ENCODE results near the gene HES4. TPM values are rescaled to one million over a fixed set of nuclear protein-coding genes. Genes with fewer than 3 reads are reported as not detected.

Gene HES4
- total and polyA plus RNA-seq, 2 of the 13 experiments (the other 11 are each of a cell fraction or from before 2014, with no cell fraction given), result 8.8 to 10.6 TPM

GRCh38 chr1:1048765-1049164 is 48.9 kb upstream of the HES4 start (continued):
- TF ChIP-seq GATA4 (IDR thresholded peaks at IDR 0.05; ENCODE audit: borderline replicate concordance, low read depth) (no peak), ATF2 (CRISPR knock-in tag; IDR thresholded peaks at IDR 0.05) (no peak), SYNCRIP (IDR thresholded peaks at IDR 0.05; ENCODE audit: insufficient read depth, low read depth, low read length) (no peak)

DNA sequence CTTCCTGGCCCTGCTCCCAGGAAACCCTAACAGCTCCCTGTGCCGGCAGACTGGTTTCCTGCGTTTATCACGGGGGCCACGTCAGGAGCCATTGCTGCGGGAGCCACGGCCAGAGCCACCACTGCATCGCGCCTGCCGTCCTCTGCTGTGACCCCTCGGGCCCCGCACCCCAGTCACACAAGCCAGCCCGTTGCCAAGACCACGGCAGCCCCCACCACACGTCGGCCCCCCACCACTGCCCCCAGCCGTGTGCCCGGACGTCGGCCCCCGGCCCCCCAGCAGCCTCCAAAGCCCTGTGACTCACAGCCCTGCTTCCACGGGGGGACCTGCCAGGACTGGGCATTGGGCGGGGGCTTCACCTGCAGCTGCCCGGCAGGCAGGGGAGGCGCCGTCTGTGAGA is 48.1 kb upstream of the HES4 start:
- in situ Hi-C loops (cut with HindIII; ENCODE audit: extremely low pct_ligation_motif_present, low pct_unique_long_range_greater_than_20kb), result no loop called here
- TF ChIP-seq, protein P1, sequence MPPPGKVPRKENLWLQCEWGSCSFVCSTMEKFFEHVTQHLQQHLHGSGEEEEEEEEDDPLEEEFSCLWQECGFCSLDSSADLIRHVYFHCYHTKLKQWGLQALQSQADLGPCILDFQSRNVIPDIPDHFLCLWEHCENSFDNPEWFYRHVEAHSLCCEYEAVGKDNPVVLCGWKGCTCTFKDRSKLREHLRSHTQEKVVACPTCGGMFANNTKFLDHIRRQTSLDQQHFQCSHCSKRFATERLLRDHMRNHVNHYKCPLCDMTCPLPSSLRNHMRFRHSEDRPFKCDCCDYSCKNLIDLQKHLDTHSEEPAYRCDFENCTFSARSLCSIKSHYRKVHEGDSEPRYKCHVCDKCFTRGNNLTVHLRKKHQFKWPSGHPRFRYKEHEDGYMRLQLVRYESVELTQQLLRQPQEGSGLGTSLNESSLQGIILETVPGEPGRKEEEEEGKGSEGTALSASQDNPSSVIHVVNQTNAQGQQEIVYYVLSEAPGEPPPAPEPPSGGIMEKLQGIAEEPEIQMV (CRISPR knock-in tag; IDR thresholded peaks at IDR 0.05; ENCODE audit: low read depth), result no peak
- TF ChIP-seq ZNF781 (CRISPR knock-in tag; IDR thresholded peaks at IDR 0.05; ENCODE audit: borderline replicate concordance, not compliant biosample characterization) (no peak), ZBTB7B (CRISPR knock-in tag; IDR thresholded peaks at IDR 0.05) (no peak), PRPF4 (IDR thresholded peaks at IDR 0.05; ENCODE audit: low read depth, low read length, poor library complexity, severe bottlenecking) (no peak), MXD4 (CRISPR knock-in tag; IDR thresholded peaks at IDR 0.05) (no peak), JUNB (CRISPR knock-in tag; IDR thresholded peaks at IDR 0.05; ENCODE audit: borderline replicate concordance) (no peak), ZNF530 (CRISPR knock-in tag; IDR thresholded peaks at IDR 0.05; ENCODE audit: low read depth) (no peak), PLRG1 (conservative IDR thresholded peaks at IDR 0.05) (no peak), TCF7 (IDR thresholded peaks at IDR 0.05; ENCODE audit: low read depth) (no peak)
- TF ChIP-seq, protein P2, sequence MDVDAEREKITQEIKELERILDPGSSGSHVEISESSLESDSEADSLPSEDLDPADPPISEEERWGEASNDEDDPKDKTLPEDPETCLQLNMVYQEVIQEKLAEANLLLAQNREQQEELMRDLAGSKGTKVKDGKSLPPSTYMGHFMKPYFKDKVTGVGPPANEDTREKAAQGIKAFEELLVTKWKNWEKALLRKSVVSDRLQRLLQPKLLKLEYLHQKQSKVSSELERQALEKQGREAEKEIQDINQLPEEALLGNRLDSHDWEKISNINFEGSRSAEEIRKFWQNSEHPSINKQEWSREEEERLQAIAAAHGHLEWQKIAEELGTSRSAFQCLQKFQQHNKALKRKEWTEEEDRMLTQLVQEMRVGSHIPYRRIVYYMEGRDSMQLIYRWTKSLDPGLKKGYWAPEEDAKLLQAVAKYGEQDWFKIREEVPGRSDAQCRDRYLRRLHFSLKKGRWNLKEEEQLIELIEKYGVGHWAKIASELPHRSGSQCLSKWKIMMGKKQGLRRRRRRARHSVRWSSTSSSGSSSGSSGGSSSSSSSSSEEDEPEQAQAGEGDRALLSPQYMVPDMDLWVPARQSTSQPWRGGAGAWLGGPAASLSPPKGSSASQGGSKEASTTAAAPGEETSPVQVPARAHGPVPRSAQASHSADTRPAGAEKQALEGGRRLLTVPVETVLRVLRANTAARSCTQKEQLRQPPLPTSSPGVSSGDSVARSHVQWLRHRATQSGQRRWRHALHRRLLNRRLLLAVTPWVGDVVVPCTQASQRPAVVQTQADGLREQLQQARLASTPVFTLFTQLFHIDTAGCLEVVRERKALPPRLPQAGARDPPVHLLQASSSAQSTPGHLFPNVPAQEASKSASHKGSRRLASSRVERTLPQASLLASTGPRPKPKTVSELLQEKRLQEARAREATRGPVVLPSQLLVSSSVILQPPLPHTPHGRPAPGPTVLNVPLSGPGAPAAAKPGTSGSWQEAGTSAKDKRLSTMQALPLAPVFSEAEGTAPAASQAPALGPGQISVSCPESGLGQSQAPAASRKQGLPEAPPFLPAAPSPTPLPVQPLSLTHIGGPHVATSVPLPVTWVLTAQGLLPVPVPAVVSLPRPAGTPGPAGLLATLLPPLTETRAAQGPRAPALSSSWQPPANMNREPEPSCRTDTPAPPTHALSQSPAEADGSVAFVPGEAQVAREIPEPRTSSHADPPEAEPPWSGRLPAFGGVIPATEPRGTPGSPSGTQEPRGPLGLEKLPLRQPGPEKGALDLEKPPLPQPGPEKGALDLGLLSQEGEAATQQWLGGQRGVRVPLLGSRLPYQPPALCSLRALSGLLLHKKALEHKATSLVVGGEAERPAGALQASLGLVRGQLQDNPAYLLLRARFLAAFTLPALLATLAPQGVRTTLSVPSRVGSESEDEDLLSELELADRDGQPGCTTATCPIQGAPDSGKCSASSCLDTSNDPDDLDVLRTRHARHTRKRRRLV (CRISPR knock-in tag; IDR thresholded peaks at IDR 0.05), result no peak
- no peak for ATAC-seq
- FAIRE-seq, result no peak
- no peak overlapping the region for H3K27ac ChIP-seq (ENCODE audit: extremely low read length, insufficient read depth, low read length)
- no peak overlapping the region for H3K4me2 ChIP-seq (ENCODE audit: low read depth, low read length)
- H2AFZ ChIP-seq (ENCODE audit: low read length), result no peak overlapping the region
- no peaks in the 10 kb centered on the region for H3K79me2 ChIP-seq (ENCODE audit: insufficient read depth, low read length)
- no TSS peak for BruUV-seq (replicated peaks)
- no peaks in the 10 kb centered on the region for H4K20me1 ChIP-seq (ENCODE audit: insufficient read depth, low read length)
- H3K9me3 ChIP-seq (ENCODE audit: low read length), result no peaks in the 10 kb centered on the region
- H3K9ac ChIP-seq (ENCODE audit: insufficient read depth, low read depth, low read length), result no peak overlapping the region
- intact Hi-C loops (cut with micrococcal nuclease; ENCODE audit: unreplicated experiment), result no loop called here
- peaks cover 53 to 68% of the 10 kb centered on the region in 2 experiments; a peak in 4 of 5 replicates for H3K36me3 ChIP-seq (replicated peaks in 1 of 2; ENCODE audit: control insufficient read depth in 1 of 2, insufficient read depth in 2 of 2, low read length in 2 of 2)
- no peaks in the 10 kb centered on the region for H3K27me3 ChIP-seq (ENCODE audit: control insufficient read depth in 1 of 2, insufficient read depth in 2 of 2, low read length in 2 of 2)
- DNase-seq (ENCODE audit: low spot score), result no peak
- POLR2A ChIA-PET, result no interaction called here
- no peaks in the 10 kb centered on the region for H3K4me1 ChIP-seq (ENCODE audit: insufficient read depth, low read length)
- H3K4me3 ChIP-seq (replicated peaks in 1 of 3; ENCODE audit: insufficient read depth in 1 of 3, low read depth in 2 of 3, low read length in 3 of 3), result no peak overlapping the region
- WGBS (ENCODE audit: low lambda C conversion rate), result 96% methylated on average over 22 of the region's 25 CpGs
- CTCF ChIA-PET (ENCODE audit: low intra/inter-chr PET ratio, low total read pairs), result no interaction called here

Data from HepG2 (cell line).